SJCRH30 (cell line): Measurements from ENCODE around the gene UGT1A6. TPM values are rescaled to one million over a fixed set of nuclear protein-coding genes. Genes with fewer than 3 reads are reported as not detected.
"Not testable (repeated sequence)": the region's sequence is repeated elsewhere in the genome, so short reads cannot be mapped to it uniquely, and the experiment has no call there.

Experiments
- DNase-seq, 2 experiments: peaks; one replicate each; pipeline ENCODE4 v3.0.0-alpha.2; 2015 to 2020
- H3K27ac ChIP-seq: fragments of 250-450 bp; sonication (Bioruptor Pico); 2 replicates; pipeline ENCODE4 v1.5.1; 2020; ENCODE audit warnings: mild to moderate bottlenecking, moderate library complexity
- H3K27me3 ChIP-seq: fragments of 250-450 bp; sonication (Bioruptor Pico); 2 replicates; pipeline ENCODE4 v1.5.1; 2020; ENCODE audit warnings: mild to moderate bottlenecking, moderate library complexity
- H3K36me3 ChIP-seq: fragments of 250-450 bp; sonication (Bioruptor Pico); 2 replicates; pipeline ENCODE4 v1.5.1; 2020; ENCODE audit warnings: mild to moderate bottlenecking, moderate library complexity
- H3K4me1 ChIP-seq: fragments of 250-450 bp; sonication (Bioruptor Pico); 2 replicates; pipeline ENCODE4 v1.5.1; 2020; ENCODE audit warnings: mild to moderate bottlenecking, moderate library complexity
- H3K4me3 ChIP-seq: fragments of 250-450 bp; sonication (Bioruptor Pico); 2 replicates; pipeline ENCODE4 v1.5.1; 2020; ENCODE audit warnings: mild to moderate bottlenecking, moderate library complexity
- H3K9me3 ChIP-seq: fragments of 250-450 bp; sonication (Bioruptor Pico); replicated peaks from 2 replicates; pipeline ENCODE4 v1.5.1; 2020; ENCODE audit warnings: mild to moderate bottlenecking, moderate library complexity
- total RNA-seq: library from RNA; depleted of rRNA; stranded (reverse); fragments of >200 nt; shearing (Covaris generic); gene quantifications from 2 replicates; pipeline ENCODE4 v1.2.3, GENCODE V29; 2014; rRNA removed

UGT1A6 gene
- not detected in 2 replicates for total RNA-seq

DNA sequence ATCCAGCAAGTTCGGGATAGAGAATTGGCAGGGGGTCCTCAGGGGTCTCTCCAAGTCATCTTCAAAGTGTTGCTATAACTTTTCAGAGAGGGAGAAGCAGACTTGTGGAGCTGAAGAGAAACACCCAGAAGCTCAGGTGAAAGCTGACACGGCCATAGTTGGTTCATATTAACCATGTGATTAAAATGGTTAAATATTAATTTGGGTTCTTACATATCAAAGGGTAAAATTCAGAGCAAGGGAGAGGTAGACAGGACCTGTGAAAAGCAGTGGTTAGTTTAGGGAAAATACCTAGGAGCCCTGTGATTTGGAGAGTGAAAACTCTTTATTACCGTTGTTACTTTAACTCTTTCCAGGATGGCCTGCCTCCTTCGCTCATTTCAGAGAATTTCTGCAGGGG, at the start of gene UGT1A6:
TSS of gene UGT1A6 (plus strand) at position 243 of the 400 bp plus-strand sequence. CDS start at position 358, 115 bp downstream.
- Histone ChIP-seq H3K36me3 (no peaks in the 10 kb centered on the region), H3K4me3 (no peak within 1 kb of the TSS), H3K9me3 (no peaks in the 10 kb centered on the region; the same call in 1 of the 2 replicates), H3K4me1 (no peaks in the 10 kb centered on the region), H3K27me3 (no peaks in the 10 kb centered on the region), H3K27ac (no peak within 1 kb of the TSS)
- DNase-seq = no peak

DNA sequence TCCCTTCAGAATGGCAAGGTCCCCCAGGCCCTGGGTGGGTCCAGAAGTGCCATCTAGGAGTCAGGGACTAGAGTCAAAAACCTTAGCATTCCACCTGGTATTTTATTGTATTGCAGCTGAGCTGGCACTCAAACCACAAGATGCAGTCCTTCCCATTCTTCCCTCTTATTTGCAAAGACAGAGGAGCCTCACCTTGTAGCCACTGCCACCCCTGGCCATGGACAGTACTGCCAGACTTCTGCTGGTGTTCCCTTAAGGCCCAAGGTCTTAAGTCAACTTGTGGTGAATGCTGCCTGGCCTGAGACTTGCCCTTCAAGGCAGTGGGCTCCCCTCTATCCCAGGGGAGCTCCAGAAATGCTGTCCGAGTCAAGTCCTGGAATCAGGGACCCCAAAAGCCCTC, 49.6 kb upstream of the UGT1A6 start:
- H3K4me1 ChIP-seq = no peaks in the 10 kb centered on the region
- no peak overlapping the region for H3K4me3 ChIP-seq
- no peaks in the 10 kb centered on the region for H3K36me3 ChIP-seq
- H3K27ac ChIP-seq = no peak overlapping the region
- H3K27me3 ChIP-seq = no peaks in the 10 kb centered on the region
- H3K9me3 ChIP-seq = 0 out of 2 replicates have a peak, but pooled peaks cover 5% of the 10 kb centered on the region
- DNase-seq = peak in 1 of 2 experiments; percentile 5

DNA sequence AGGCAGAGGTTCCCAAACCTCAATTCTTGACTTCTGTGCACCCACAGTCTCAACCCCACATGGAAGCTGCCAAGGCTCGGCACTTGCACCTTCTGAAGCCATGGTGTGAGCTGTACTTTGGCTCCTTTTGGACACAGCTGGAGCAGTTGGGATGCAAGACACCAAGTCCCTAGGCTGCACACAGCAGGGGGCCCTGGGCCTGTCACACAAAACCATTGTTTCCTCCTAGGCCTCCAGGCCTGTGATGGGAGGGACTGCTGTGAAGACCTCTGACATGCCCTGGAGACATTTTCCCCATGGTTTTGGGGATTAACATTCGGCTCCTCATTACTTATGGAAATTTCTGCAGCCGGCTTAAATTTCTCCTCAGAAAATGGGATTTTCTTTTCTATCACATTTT, 46.7 kb upstream of the UGT1A6 start:
- not testable (repeated sequence) for H3K27me3 ChIP-seq, DNase-seq, H3K9me3 ChIP-seq, H3K4me1 ChIP-seq, H3K36me3 ChIP-seq, H3K27ac ChIP-seq, H3K4me3 ChIP-seq

DNA sequence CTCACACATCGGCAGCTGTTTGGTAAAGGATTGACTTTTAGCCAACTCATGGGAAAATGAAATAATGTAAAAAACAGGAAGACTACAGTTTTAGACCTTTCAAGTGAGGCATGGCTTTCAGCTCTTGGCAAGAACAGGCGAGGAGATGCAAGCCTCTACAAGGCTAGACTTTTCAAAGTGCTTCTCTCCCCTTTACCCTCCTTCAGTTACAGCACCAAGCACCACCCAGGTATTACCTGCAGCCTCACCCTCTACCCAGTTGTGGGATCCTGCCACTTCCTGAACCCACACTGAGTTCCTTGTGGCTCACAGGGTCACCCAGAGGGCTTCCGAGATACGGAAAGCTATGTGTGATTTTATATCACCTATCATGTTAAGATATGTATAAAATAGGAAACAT, 41.7 kb upstream of the UGT1A6 start:
- Histone ChIP-seq H3K27me3 (no peaks in the 10 kb centered on the region), H3K4me3 (no peak overlapping the region), H3K9me3 (no peaks in the 10 kb centered on the region), H3K27ac (no peak overlapping the region), H3K4me1 (no peaks in the 10 kb centered on the region), H3K36me3 (no peaks in the 10 kb centered on the region)
- DNase-seq = no peak

DNA sequence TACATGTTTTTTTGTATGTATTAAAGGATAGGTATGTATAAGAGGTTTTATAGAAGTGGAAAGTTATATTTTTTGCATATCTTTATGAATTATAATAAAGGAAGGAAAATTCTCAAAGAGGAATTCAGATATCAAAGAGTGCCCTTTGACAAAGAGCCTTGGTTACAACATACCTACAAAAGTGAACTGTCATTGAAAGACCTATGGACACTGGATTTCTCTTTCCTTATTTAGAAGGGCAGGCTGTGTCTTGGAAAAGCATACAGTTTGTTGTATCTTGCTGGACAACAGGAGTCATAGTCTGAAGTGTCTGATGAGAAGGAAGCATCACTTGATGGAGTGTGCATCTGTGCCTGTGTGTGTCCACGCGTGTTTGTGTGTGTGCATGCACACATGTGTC, 41.3 kb upstream of the UGT1A6 start:
- Histone ChIP-seq H3K4me3 (no peak overlapping the region), H3K4me1 (no peaks in the 10 kb centered on the region), H3K27ac (no peak overlapping the region), H3K36me3 (no peaks in the 10 kb centered on the region), H3K27me3 (no peaks in the 10 kb centered on the region), H3K9me3 (no peaks in the 10 kb centered on the region)
- DNase-seq = no peak

DNA sequence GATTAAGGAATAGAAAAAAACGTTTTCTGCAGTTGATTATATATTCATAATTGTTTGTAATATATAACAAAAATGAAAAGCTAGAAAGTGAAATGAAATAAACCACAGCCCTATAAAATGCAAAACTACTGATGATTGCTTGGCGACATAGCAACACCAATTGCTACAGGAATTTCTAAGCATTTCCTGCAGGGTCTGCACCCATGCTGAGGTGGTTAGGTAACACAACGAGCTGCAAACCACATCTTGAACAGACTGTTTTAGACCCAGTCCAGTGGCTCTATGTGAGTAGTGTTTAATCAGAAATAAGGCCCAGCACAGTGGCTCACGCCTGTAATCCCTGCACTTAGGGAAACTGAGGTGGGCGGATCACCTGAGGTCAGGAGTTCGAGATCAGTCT, 38.2 kb upstream of the UGT1A6 start:
- H3K27me3 ChIP-seq = no peaks in the 10 kb centered on the region
- no peak for DNase-seq
- no peak overlapping the region for H3K4me3 ChIP-seq
- no peaks in the 10 kb centered on the region for H3K9me3 ChIP-seq
- H3K27ac ChIP-seq = no peak overlapping the region
- H3K4me1 ChIP-seq = no peaks in the 10 kb centered on the region
- no peaks in the 10 kb centered on the region for H3K36me3 ChIP-seq

DNA sequence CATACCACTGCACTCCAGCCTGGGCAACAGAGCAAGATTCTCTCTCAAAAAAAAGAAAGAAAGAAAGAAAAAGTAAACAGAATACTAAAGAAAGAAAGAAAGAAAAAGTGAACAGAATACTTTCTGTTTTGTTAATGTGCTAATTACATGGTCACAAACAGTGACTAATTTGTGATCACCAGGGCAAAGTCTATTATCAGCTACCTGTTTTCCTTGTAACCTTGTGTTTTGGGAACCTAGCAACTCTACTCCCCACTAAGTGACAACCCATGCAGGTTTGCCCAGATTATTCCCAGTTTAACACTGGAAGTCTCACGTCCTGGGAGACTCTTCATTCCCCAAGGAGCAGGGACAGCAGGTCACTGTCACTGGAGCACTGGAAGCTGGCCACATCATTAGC, 37.6 kb upstream of the UGT1A6 start:
- Histone ChIP-seq H3K4me3 (no peak overlapping the region), H3K36me3 (no peaks in the 10 kb centered on the region), H3K27ac (no peak overlapping the region), H3K4me1 (no peaks in the 10 kb centered on the region), H3K27me3 (no peaks in the 10 kb centered on the region), H3K9me3 (no peaks in the 10 kb centered on the region)
- no peak for DNase-seq

DNA sequence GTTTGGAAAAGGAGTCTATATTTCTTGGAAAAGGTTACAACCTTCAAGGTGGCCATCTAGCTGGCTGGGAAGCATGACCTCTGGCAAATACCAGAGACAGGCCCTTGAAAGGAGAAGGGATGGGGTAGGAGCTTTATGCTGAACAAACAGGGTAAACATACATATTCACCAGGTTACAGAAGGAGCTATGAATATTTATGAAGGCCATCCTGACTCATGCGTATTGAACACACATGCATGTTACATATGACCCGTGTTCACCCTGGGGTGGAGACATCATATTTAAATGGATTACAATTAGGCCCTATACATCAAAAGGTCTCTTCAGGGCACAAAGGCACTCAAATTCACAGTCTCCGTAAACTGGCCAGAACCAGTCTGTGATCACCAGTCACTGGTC, 36.7 kb upstream of the UGT1A6 start:
- not testable (repeated sequence) for DNase-seq, H3K4me3 ChIP-seq, H3K27ac ChIP-seq, H3K36me3 ChIP-seq, H3K4me1 ChIP-seq, H3K27me3 ChIP-seq, H3K9me3 ChIP-seq

DNA sequence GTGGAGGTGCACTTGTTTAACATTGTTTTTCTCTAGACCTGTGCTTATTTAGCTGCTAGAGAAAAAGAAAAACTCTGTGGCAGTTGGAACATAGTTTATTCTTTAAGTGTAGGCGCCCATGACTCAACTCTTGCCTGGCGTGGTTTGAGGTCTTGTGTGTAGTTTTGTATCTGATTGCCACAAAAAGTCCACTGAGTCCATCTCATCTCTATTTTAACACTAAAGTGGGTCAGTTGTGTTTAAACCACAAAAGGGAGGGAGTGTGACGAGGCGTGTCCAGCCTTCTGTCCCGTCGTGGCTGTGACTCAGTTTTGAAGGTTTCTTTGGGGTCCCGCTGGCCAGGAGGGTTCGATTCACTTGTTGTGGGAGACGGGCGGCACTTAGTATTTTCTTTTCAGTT, 36.2 kb upstream of the UGT1A6 start:
- no peak for DNase-seq
- Histone ChIP-seq H3K36me3 (no peaks in the 10 kb centered on the region), H3K4me3 (no peak overlapping the region)

DNA sequence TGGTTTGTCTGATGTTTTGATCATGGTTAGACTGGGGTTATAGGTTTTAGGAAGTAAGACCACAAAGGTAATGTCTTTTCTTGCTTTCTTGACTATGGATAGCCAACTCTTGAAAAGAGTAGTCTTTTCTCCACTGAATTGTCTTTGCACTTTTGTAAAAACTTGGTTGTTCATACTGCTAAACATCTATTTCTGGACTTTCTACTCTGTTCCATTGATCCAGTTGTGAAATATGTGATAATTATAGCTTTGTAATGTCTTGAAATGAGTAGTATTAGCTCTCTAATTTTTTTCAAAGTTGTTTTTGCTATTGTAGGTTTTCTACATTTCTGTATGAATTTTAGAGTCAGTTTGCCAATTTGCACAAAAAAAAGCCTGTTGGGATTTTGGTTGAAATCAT, 34.1 kb upstream of the UGT1A6 start:
- Histone ChIP-seq H3K4me1 (no peaks in the 10 kb centered on the region), H3K36me3 (no peaks in the 10 kb centered on the region), H3K27me3 (no peaks in the 10 kb centered on the region), H3K27ac (no peak overlapping the region), H3K9me3 (no peaks in the 10 kb centered on the region; the same call in 1 of the 2 replicates), H3K4me3 (no peak overlapping the region)
- no peak for DNase-seq

More for the DNA sequence above, 36.2 kb upstream of the UGT1A6 start:
- Histone ChIP-seq H3K4me1 (no peaks in the 10 kb centered on the region), H3K9me3 (no peaks in the 10 kb centered on the region), H3K27me3 (no peaks in the 10 kb centered on the region), H3K27ac (no peak overlapping the region)

DNA sequence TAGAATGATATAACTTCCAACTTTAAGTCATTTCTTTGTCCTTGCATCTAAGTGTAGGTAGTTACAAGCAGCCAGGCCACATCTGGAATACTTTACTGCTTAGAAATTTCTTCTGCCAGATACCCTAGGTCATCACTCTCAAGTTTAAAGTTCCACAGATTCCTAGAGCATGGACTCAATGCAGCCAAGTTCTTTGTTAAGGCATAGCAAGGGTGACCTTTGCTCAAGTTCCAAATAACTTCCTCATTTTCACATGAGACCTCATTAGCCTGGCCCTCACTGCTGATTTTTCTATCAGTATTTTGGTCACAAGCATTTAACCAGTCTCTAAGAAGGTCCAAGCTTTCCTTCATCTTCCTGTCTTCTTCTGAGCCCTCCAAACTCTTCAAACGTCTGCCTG, 28.8 kb upstream of the UGT1A6 start:
- no peaks in the 10 kb centered on the region for H3K27me3 ChIP-seq
- no peak for DNase-seq
- H3K4me3 ChIP-seq = no peak overlapping the region

DNA sequence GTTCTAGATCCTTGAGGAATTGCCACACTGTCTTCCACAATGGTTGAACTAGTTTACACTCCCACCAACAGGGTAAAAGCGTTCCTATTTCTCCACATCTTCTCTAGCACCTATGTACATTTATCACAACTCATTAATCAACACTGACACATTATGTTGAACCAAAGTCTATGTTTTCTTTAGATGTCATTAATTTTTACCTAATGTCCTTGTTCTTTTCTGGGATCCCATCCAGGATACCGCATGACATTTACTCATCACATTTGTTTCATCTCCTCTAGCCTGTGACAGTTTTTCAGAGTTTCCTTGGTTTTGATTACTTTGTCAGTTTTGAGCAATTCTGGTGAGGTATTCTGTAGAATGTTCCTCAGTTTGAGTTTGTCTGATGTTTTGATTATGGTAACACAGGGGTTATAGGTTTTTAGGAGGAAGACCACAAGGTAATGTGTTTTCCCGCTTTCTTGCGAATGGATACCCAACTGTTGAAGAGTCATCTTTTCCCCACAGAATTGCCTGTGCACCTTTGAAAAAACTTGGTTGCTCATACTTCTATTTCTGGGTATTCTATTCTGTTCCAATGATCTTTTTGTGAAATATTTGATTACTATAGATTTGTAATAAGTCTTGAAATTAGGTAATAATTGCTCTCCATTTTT, 24.0 kb upstream of the UGT1A6 start:
- DNase-seq = no peak
- 0 out of 2 replicates have a peak, but pooled peaks cover 5% of the 10 kb centered on the region for H3K9me3 ChIP-seq
- H3K4me1 ChIP-seq = no peaks in the 10 kb centered on the region
- H3K27me3 ChIP-seq = no peaks in the 10 kb centered on the region
- H3K4me3 ChIP-seq = no peak overlapping the region
- H3K36me3 ChIP-seq = no peaks in the 10 kb centered on the region
- no peak overlapping the region for H3K27ac ChIP-seq

More for the DNA sequence above, 28.8 kb upstream of the UGT1A6 start:
- Histone ChIP-seq H3K9me3 (peaks cover 5% of the 10 kb centered on the region; the same call in 1 of the 2 replicates), H3K4me1 (no peaks in the 10 kb centered on the region), H3K27ac (no peak overlapping the region), H3K36me3 (no peaks in the 10 kb centered on the region)

DNA sequence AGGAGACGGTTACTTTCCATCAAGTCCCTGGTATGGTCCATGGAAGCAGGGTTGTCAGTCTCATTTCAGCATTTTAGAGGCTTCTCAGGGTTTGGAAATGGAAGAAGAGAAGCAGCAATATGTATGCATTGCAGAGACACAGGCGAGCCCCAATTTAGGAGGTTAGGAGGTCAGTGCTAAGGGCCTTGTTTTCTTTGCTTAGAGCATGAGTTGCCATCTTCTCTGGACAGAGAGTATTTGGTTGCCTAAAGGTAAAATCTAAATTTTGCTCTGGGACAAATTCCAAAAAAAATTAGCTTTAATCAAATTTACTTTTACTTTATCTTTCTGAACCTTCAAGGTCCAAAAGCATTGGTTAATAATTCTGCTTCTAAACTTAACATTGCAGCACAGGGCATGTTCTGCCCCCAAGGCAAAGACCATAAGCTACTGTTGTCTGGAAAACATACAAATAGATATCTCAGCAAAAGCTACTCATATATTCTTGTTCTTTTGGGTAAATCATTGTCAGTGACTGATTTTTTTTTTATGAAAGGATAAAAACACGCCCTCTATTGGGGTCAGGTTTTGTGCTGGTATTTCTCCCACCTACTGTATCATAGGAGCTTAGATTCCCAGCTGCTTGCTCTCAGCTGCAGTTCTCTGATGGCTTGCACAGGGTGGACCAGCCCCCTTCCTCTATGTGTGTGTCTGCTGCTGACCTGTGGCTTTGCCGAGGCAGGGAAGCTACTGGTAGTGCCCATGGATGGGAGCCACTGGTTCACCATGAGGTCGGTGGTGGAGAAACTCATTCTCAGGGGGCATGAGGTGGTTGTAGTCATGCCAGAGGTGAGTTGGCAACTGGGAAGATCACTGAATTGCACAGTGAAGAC, 21.2 kb upstream of the UGT1A6 start, which contains the start of gene UGT1A9:
TSS of gene UGT1A9 (plus strand) at position 609 of the 872 bp plus-strand sequence. CDS start at position 646, 37 bp downstream.
- H3K4me1 ChIP-seq = peaks cover 5% of the 10 kb centered on the region; the same call in 1 of the 2 replicates
- no peaks in the 10 kb centered on the region for H3K36me3 ChIP-seq
- H3K9me3 ChIP-seq = 0 out of 2 replicates have a peak, but pooled peaks cover 5% of the 10 kb centered on the region
- H3K27me3 ChIP-seq = no peaks in the 10 kb centered on the region
- no peak for DNase-seq
- no peak within 1 kb of the TSS for H3K27ac ChIP-seq
- H3K4me3 ChIP-seq = no peak within 1 kb of the TSS

DNA sequence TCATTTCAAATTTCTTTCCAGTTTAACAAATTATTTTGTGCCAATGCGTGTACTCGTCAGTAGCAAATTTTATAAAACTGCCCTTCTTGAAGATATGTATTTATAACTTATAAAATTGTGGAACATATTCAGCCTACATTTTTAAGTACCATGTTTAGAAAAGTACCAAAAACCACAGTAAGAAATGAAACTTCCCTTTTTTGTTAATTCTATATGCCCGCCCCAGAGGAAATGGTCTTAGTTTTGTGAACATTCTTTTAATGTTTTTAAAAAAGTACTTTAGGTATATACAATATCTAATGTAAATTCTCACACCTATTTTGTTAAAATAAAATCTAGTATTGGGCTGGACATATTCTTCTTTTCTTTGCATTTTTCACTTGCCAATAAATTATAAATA, 19.8 kb upstream of the UGT1A6 start:
- no peaks in the 10 kb centered on the region for H3K36me3 ChIP-seq
- H3K4me3 ChIP-seq = no peak overlapping the region
- no peaks in the 10 kb centered on the region for H3K9me3 ChIP-seq
- peaks cover 5% of the 10 kb centered on the region; the same call in 1 of the 2 replicates for H3K4me1 ChIP-seq
- H3K27me3 ChIP-seq = no peaks in the 10 kb centered on the region
- DNase-seq = no peak
- H3K27ac ChIP-seq = no peak overlapping the region

DNA sequence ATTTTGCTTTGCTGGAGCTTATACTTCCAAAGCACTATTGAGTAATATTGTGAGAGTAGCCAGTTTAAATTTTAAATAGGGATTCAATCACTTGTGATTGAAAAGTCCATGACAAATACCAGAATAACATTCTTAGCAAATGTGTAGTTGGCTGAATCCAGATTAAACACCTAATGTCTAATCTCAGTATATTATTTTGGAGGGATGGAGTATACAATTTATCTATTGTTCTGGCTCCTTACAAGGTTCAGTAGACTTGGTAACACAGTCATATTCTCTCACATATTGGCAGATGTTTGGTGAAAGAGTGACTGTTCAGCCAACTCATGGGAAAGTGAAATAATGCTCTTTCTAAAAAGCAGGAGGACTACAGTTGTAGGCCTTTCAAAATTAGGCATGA, 18.8 kb upstream of the UGT1A6 start:
- no peak for DNase-seq
- Histone ChIP-seq H3K27me3 (no peaks in the 10 kb centered on the region), H3K27ac (no peak overlapping the region), H3K36me3 (no peaks in the 10 kb centered on the region), H3K4me3 (no peak overlapping the region), H3K4me1 (peaks cover 5% of the 10 kb centered on the region; the same call in 1 of the 2 replicates), H3K9me3 (no peaks in the 10 kb centered on the region)
